OCI-LY3 (cell line): ENCODE data around the gene ALPG.
"Not testable (repeated sequence)": the region's sequence is repeated elsewhere in the genome, so short reads cannot be mapped to it uniquely, and the experiment has no call there.

Experiments
- CTCF ChIP-seq: fragments of 200-600, 300-600 bp; sonication (generic); IDR thresholded peaks from 2 replicates; pipeline ENCODE4 v1.5.1; 2014; ENCODE audit warnings: antibody characterized with exemption, low read length, low read depth
- EZH2phosphoT487 ChIP-seq: fragments of 200-600 bp; shearing (Covaris generic); IDR thresholded peaks from 2 replicates; pipeline ENCODE4 v1.6.1; 2018; ENCODE audit warnings: antibody characterized with exemption, mixed run types, low read depth

- TF ChIP-seq CTCF, EZH2phosphoT487: not testable (repeated sequence)
These were observed 45.0 kb downstream of the ALPG start for GRCh38 chr2:232451645-232452044.
